EL (cell line): Measurements from ENCODE around the gene PPFIA3.

ENCODE experiments used
- DNase-seq: peaks from one replicate; pipeline ENCODE4 v3.0.0-alpha.2; 2016

PPFIA3 gene

DNA sequence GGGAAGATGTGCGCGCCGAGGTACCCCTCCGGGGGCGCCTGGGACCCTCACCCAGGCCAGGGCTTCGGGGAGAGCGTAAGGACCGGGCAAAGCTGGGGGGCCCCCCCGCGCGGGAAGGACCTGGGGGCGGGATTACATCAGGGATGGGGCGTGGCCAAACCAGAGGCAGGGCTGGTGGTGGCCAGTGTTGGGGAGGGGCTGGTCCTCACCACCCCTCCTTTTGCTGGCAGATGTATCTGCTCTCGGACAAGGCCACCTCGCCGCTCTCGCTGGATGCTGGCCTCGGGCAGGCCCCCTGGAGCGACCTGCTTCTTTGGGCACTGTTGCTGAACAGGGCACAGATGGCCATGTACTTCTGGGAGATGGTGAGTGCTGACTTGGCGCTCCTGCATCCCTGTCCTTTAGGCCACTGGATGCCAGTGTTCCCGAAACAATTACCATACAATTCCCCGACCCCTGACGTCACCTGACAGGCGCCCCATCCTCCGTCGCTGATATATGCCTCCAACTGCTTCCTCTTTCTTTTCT lies 63.6 kb downstream of the PPFIA3 start:
- DNase-seq: no peak

DNA sequence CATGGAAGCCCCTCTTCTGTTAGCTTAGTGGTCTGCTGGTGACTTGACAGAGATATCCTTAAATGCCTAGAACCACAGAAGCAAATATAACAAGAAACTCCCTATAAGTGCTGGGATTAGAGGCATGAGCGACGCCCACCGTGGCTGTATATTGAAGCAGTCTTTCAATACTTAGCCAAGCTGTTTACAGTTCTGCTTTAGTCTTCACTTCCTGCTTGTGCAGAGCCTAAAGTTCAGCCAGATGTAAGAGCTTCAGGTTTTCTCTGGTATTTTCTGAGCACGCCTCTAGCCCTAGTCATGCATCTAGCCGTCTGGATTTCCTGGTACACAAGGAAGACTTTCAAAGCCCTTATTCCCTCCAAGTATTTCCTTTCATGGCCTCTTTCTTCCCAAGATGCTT lies 66.8 kb downstream of the PPFIA3 start:
- no peak for DNase-seq

DNA sequence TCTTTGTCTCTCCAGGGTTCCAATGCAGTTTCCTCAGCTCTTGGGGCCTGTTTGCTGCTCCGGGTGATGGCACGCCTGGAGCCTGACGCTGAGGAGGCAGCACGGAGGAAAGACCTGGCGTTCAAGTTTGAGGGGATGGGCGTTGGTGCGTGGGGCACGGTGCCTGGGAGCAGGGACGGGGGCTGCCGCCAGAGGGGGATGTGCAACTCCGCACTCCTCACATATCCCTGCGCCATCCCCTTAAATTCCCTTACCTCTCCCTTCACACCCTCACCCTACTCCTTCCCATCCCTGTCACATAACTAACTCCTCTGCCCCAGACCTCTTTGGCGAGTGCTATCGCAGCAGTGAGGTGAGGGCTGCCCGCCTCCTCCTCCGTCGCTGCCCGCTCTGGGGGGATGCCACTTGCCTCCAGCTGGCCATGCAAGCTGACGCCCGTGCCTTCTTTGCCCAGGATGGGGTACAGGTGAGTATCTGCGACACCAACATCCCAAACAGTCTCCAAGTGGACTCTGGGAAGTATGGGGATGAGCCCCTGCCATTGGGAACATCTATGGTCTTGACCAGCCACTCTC lies 69.4 kb downstream of the PPFIA3 start:
- DNase-seq: no peak

DNA sequence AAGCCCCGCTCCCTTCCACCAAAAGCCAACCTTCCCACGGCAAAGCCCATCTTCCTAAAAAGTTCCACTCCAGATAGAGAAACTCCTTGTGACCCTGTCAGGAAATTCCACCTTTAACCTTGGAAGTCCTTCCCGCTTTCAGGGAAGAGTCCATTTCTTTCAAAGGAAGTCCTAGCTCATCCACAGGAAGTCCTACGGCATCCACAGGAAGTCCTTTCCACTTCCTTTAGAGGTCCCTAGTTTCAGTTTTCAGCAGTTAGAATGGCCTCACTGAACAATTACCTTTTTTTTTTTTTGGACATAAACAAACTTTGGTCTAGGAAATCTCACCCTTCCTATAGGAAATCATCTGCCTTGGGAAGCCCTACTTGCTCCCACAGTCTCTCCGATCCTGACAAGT lies 69.9 kb downstream of the PPFIA3 start:
- DNase-seq: no peak

DNA sequence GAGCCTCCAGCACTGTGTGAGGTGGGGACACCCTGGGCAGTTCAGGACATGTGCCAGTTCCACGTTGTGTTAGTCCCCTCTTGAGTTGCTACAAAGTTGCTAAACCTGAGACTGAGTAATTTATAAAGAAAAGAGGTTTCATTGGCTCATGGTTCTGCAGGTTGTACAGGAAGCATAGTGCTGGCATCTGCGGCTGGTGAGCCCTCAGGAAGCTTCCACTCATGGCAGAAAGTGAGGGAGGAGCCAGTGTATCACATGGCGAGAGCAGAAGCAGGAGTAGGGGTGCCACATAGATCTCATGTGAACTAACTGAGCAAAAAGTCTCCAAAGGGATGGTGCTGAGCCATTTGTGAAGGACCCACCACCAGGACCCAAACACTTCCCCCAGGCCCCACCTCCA lies 71.4 kb downstream of the PPFIA3 start:
- no peak for DNase-seq

DNA sequence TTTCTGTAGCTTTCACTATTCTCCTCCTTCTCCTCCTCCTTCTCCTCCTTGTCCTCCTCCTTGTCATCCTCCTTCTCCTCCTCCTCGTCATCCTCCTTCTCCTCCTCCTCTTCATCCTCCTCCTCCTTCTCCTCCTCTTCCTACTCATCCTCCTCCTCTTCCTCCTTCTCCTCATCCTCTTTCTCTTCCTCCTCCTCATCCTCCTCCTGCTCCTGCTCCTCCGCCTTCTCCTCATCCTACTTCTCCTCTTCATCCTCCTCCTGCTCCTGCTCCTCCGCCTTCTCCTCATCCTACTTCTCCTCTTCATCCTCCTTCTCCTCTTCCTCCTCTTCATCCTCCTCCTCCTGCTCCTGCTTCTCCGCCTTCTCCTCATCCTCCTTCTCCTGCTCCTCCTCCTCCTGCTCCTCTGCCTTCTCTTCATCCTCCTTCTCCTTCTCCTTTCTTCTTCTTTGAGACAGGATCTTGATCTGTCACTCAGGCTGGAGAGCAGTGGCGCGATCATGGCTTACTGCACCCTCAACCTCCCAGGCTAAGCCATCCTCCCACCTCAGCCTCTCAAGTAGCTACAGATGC lies 74.6 kb downstream of the PPFIA3 start:
- DNase-seq: no peak

DNA sequence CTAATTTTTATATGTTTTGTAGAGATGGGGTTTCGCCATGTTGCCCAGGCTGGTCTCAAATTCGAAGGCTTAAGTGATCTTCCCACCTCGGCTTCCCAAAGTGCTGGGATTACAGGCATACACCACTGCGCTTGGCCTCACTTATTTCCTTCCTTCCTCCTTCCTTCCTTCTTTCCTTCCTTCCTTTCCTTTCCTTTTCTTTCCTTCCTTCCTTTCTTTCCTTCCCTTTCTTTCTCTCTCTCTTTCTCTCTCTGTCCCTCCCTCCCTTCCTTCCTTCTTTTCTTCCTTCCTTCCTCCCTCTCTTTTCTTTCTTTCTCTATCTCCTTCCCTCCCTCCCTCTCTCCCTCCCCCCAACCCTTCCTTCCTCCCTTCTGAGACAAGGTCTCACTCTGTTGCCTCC lies 75.1 kb downstream of the PPFIA3 start:
- DNase-seq: no peak

DNA sequence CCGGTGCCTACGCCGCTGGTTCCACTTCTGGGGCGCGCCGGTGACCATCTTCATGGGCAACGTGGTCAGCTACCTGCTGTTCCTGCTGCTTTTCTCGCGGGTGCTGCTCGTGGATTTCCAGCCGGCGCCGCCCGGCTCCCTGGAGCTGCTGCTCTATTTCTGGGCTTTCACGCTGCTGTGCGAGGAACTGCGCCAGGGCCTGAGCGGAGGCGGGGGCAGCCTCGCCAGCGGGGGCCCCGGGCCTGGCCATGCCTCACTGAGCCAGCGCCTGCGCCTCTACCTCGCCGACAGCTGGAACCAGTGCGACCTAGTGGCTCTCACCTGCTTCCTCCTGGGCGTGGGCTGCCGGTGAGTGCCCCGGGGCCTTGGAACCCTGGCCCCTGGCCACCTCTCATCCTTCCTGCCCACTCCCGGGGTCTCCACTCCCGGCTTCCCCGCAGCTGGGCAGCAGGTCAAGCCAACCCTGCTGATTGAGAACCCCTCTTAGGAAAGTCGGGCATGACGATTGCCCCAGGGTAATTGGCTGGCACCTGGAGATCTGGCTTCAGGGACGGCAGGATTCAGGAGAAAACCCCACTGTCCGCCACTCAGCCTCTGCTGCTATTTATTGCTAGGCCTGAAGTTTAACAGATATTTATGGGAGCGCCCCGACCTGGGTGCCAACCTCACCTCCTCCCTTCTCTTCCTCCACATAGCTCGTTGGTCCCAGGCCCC lies 77.3 kb downstream of the PPFIA3 start:
- DNase-seq: no peak

DNA sequence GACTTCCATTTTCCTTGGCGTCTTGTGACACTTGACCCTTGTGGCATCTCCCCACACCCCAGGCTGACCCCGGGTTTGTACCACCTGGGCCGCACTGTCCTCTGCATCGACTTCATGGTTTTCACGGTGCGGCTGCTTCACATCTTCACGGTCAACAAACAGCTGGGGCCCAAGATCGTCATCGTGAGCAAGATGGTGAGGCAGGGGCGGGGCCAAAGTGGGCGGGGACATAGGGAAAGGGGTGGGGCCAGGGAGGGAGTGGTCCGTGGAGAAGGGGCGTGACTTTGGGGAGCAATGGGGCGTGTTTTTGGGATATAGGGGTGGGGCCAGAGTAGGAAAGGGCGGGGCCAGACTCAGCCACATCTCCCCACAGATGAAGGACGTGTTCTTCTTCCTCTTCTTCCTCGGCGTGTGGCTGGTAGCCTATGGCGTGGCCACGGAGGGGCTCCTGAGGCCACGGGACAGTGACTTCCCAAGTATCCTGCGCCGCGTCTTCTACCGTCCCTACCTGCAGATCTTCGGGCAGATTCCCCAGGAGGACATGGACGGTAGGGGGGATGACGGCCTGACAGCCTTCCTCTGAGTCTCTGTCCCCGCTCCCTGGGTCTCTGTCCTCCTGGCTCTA lies 81.0 kb downstream of the PPFIA3 start:
- DNase-seq: no peak
